ENCODE results near the gene FAM47B. TPM values are rescaled to one million over a fixed set of nuclear protein-coding genes. Genes with fewer than 3 reads are reported as not detected.

The FAM47B gene
- polyA plus RNA-seq, 1 experiment, result not detected

DNA sequence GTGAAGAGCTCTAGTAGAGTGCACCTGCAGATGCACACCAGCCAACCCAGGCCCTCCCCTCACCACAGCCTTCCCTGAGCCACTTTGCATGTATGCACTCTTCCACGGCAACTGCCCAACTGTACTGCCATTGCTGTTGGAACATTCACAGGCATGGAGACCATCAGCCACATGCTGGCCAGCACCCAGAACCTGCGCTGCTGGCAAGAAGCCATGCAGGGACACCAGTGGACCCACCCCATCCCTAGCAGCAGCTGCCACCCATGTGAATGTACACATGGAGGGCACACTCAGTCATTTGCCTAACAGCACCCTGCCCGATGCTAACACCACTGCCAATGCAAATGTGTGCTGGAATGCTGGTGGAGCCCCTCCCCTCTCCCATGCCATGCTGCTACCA lies 35.6 kb downstream of the FAM47B start:
- H3K27me3 ChIP-seq (ENCODE audit: control insufficient read depth, insufficient read depth, low read length), result peaks cover 2% of the 10 kb centered on the region
- no peak overlapping the region for H3K4me3 ChIP-seq (ENCODE audit: low read depth, low read length)
- no peaks in the 10 kb centered on the region for H3K9me3 ChIP-seq (ENCODE audit: control insufficient read depth, insufficient read depth, low read length)
- H3K27ac ChIP-seq (ENCODE audit: low read depth, low read length), result no peak overlapping the region
- POLR2A ChIA-PET, result no interaction called here
- TF ChIP-seq CTCF (IDR thresholded peaks at IDR 0.05; ENCODE audit: low read depth, low read length), result no peak
- DNase-seq (ENCODE audit: low read depth, low spot score), result no peak
- CTCF ChIA-PET, result no interaction called here

DNA sequence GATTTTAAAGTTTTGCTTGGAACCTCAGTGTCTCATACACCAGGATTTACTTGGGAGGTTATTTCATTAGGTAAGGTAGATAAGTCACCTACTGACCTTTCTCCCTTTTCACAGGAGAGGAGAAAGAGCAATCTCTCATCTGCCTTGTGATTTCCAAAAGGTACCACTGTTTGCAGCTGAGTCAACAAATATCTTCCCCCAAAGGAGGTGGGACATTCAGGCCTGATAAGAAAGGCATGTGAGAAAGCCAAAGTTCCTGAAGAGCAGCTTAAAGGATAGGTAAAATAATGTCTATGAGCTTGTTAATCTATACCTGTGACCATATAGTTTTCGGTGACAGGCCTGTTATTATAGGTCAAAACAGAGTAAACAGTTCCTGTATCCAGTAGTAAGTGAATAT lies 45.0 kb downstream of the FAM47B start:
- no peaks in the 10 kb centered on the region for H3K27me3 ChIP-seq (ENCODE audit: control insufficient read depth, insufficient read depth, low read length)
- POLR2A ChIA-PET, result no interaction called here
- H3K9me3 ChIP-seq (ENCODE audit: control insufficient read depth, insufficient read depth, low read length), result no peaks in the 10 kb centered on the region
- no peak for DNase-seq (ENCODE audit: low read depth, low spot score)
- no peak overlapping the region for H3K4me3 ChIP-seq (ENCODE audit: low read depth, low read length)
- CTCF ChIA-PET, result no interaction called here
- H3K27ac ChIP-seq (ENCODE audit: low read depth, low read length), result no peak overlapping the region
- no peak for TF ChIP-seq CTCF (IDR thresholded peaks at IDR 0.05; ENCODE audit: low read depth, low read length)

Data from AG04450 (cell line).